ENCODE measurements around the gene C1RL.

Gene C1RL

GRCh38 chr12:7128681-7129286 is 19.8 kb upstream of the C1RL start, which contains the start of gene RBP5:
TSS of gene RBP5 (minus strand) at chr12:7128889. CDS start at chr12:7128775, 114 bp downstream.
- CTCF ChIA-PET, result interaction anchor here (1.5 to 12.6 kb wide), 4 partner anchors 14 to 19 kb away, joined by 5 to 158 read pairs (median 25); partner anchors contain the start of gene C1RL
- no peak for TF ChIP-seq CTCF (IDR thresholded peaks at IDR 0.05; ENCODE audit: insufficient read depth, low read length, missing control alignments)
- POLR2A ChIA-PET, result no interaction called here
- H3K4me3 ChIP-seq (ENCODE audit: low read depth, low read length), result peak within 1 kb of the TSS; percentile 81
- DNase-seq (ENCODE audit: low read depth, low spot score), result no peak

- no peak for DNase-seq (ENCODE audit: low read depth, low spot score)
- no peak for TF ChIP-seq CTCF (IDR thresholded peaks at IDR 0.05; ENCODE audit: insufficient read depth, low read length, missing control alignments)
- ChIA-PET POLR2A (no interaction called here), CTCF (interaction anchor here (5.0 to 12.6 kb wide), 2 partner anchors 15 to 18 kb away, joined by 44 to 158 read pairs; partner anchors contain the start of gene C1RL)
- no peak overlapping the region for H3K4me3 ChIP-seq (ENCODE audit: low read depth, low read length)
Observed at GRCh38 chr12:7127916-7128626, 19.1 kb upstream of the C1RL start.

GRCh38 chr12:7125632-7126227 is 16.7 kb upstream of the C1RL start:
- DNase-seq (ENCODE audit: low read depth, low spot score), result no peak
- TF ChIP-seq CTCF (IDR thresholded peaks at IDR 0.05; ENCODE audit: insufficient read depth, low read length, missing control alignments), result no peak
- H3K4me3 ChIP-seq (ENCODE audit: low read depth, low read length), result no peak overlapping the region
- CTCF ChIA-PET, result interaction anchor here (0.8 to 12.6 kb wide), 5 partner anchors 9 to 202 kb away, joined by 3 to 158 read pairs (median 8); partner anchors contain the start of genes C1RL and C1S
- POLR2A ChIA-PET, result no interaction called here

- ChIA-PET POLR2A (no interaction called here), CTCF (interaction anchor here (1.4 to 12.6 kb wide), 4 partner anchors 13 to 63 kb away, joined by 4 to 158 read pairs (median 6); partner anchors contain the start of genes C1RL and C1S)
- DNase-seq (ENCODE audit: low read depth, low spot score), result no peak
- TF ChIP-seq CTCF (IDR thresholded peaks at IDR 0.05; ENCODE audit: insufficient read depth, low read length, missing control alignments), result no peak
- no peak overlapping the region for H3K4me3 ChIP-seq (ENCODE audit: low read depth, low read length)
Observed at GRCh38 chr12:7123806-7124522, 14.9 kb upstream of the C1RL start.

- ChIA-PET CTCF (interaction anchor here (0.8 to 12.6 kb wide), 5 partner anchors 13 to 62 kb away, joined by 3 to 158 read pairs (median 5); partner anchors contain the start of genes C1RL and C1S), POLR2A (no interaction called here)
Observed at GRCh38 chr12:7122811-7123769, 14.1 kb upstream of the C1RL start.

More at GRCh38 chr12:7122811-7123769, 14.1 kb upstream of the C1RL start:
- DNase-seq (ENCODE audit: low read depth, low spot score), result no peak
- H3K4me3 ChIP-seq (ENCODE audit: low read depth, low read length), result no peak overlapping the region
- no peak for TF ChIP-seq CTCF (IDR thresholded peaks at IDR 0.05; ENCODE audit: insufficient read depth, low read length, missing control alignments)
